Neuronal stem cell (in vitro differentiated cells): Measurements from ENCODE around the gene FBXO34.

Experiments
- DNase-seq: peaks from one replicate; pipeline ENCODE4 v3.0.0-alpha.2; 2013; ENCODE audit warnings: low spot score
- H2AFZ ChIP-seq: one replicate; pipeline ENCODE4 v1.6.1; 2013; ENCODE audit warnings: mild to moderate bottlenecking, low read length, inconsistent platforms
- H2AK5ac ChIP-seq: 2 replicates; pipeline ENCODE4 v1.6.1; 2013; ENCODE audit warnings: low read depth, mild to moderate bottlenecking, inconsistent platforms, low read length, moderate library complexity, mixed read lengths
- H2BK120ac ChIP-seq: 2 replicates; pipeline ENCODE4 v1.6.1; 2013; ENCODE audit warnings: low read depth, mild to moderate bottlenecking, inconsistent platforms, low read length, moderate library complexity, mixed read lengths
- H2BK12ac ChIP-seq: one replicate; pipeline ENCODE4 v1.6.1; 2013; ENCODE audit warnings: low read length, inconsistent platforms
- H2BK15ac ChIP-seq: 2 replicates; pipeline ENCODE4 v1.6.1; 2013; ENCODE audit warnings: mild to moderate bottlenecking, low read length, inconsistent platforms, mixed read lengths
- H2BK5ac ChIP-seq: one replicate; pipeline ENCODE4 v1.6.1; 2013; ENCODE audit warnings: inconsistent platforms, mild to moderate bottlenecking, low read length, moderate library complexity
- H3K14ac ChIP-seq: one replicate; pipeline ENCODE4 v1.6.1; 2013; ENCODE audit warnings: low read length, inconsistent platforms
- H3K18ac ChIP-seq: 2 replicates; pipeline ENCODE4 v1.6.1; 2013; ENCODE audit warnings: low read length, inconsistent platforms
- H3K23ac ChIP-seq: 2 replicates; pipeline ENCODE4 v1.6.1; 2013; ENCODE audit warnings: low read depth, mild to moderate bottlenecking, mixed read lengths, low read length, inconsistent platforms; ENCODE audit not compliant: poor library complexity
- H3K27ac ChIP-seq: replicated peaks from 3 replicates; pipeline ENCODE4 v1.5.1; 2013; ENCODE audit warnings: low read length, inconsistent platforms
- H3K27me3 ChIP-seq, 3 experiments: 2 replicates each; pipeline ENCODE4 v1.6.1; 2013; ENCODE audit warnings: low read length in 3 of 3, mild to moderate bottlenecking in 2 of 3, inconsistent platforms in 1 of 3, low read depth in 1 of 3, mixed read lengths in 1 of 3, moderate library complexity in 1 of 3; ENCODE audit not compliant: control insufficient read depth in 3 of 3, insufficient read depth in 3 of 3
- H3K36me3 ChIP-seq, 2 donors: replicated peaks in 1 of 2; 2 replicates each; pipeline ENCODE4 v1.6.1; 2013; ENCODE audit warnings: low read length in 2 of 2; ENCODE audit not compliant: control insufficient read depth in 2 of 2, insufficient read depth in 2 of 2
- H3K4ac ChIP-seq: 2 replicates; pipeline ENCODE4 v1.6.1; 2013; ENCODE audit warnings: inconsistent platforms, mild to moderate bottlenecking, low read length, moderate library complexity
- H3K4me1 ChIP-seq, 2 donors: 1 replicate in 1 of 2; 2 replicates in 1 of 2; pipeline ENCODE4 v1.6.1; 2013; ENCODE audit warnings: low read length in 2 of 2, low read depth in 1 of 2; ENCODE audit not compliant: control insufficient read depth in 2 of 2, insufficient read depth in 1 of 2
- H3K4me2 ChIP-seq: one replicate; pipeline ENCODE4 v1.6.1; 2013; ENCODE audit warnings: mild to moderate bottlenecking, low read length, inconsistent platforms; ENCODE audit not compliant: insufficient read depth, poor library complexity, severe bottlenecking
- H3K4me3 ChIP-seq, 2 donors: 2 replicates each; pipeline ENCODE4 v1.5.1; 2013; ENCODE audit warnings: low read length in 2 of 2, mild to moderate bottlenecking in 2 of 2, inconsistent platforms in 1 of 2, moderate library complexity in 1 of 2
- H3K79me1 ChIP-seq: one replicate; pipeline ENCODE4 v1.6.1; 2013; ENCODE audit warnings: low read depth, mild to moderate bottlenecking, inconsistent platforms, low read length, moderate library complexity
- H3K9ac ChIP-seq: one replicate; pipeline ENCODE4 v1.6.1; 2013; ENCODE audit warnings: mild to moderate bottlenecking, low read depth, low read length, inconsistent platforms; ENCODE audit not compliant: poor library complexity
- H3K9me3 ChIP-seq, 2 donors: replicated peaks in 1 of 2; 2 replicates each; pipeline versions ENCODE3 to v1.6.1; 2013; ENCODE audit warnings: low read length in 2 of 2, mild to moderate bottlenecking in 2 of 2, inconsistent platforms in 1 of 2, low read depth in 1 of 2, mixed read lengths in 1 of 2, moderate library complexity in 1 of 2; ENCODE audit not compliant: control insufficient read depth in 2 of 2, insufficient read depth in 1 of 2
- H4K8ac ChIP-seq: one replicate; pipeline ENCODE4 v1.6.1; 2013; ENCODE audit warnings: low read depth, mild to moderate bottlenecking, inconsistent platforms, low read length, moderate library complexity
- H4K91ac ChIP-seq: one replicate; pipeline ENCODE4 v1.6.1; 2013; ENCODE audit warnings: low read length, low read depth, mild to moderate bottlenecking, inconsistent platforms; ENCODE audit not compliant: poor library complexity
- WGBS, 2 donors: extraction: QIAGEN DNeasy Blood & Tissue Kit; methylation state at CpG; one replicate each; pipeline ENCODE4 v1.1.7; 2013; ENCODE audit warnings: missing lambda C conversion rate in 2 of 2, mixed read lengths in 1 of 2; ENCODE audit not compliant: insufficient read length in 2 of 2, insufficient replicate concordance in 1 of 2; ENCODE audit errors: extremely low coverage in 2 of 2; 5-methylcytosine and 5-hydroxymethylcytosine counted together

Gene FBXO34

GRCh38 chr14:55374771-55375170, 103.5 kb downstream of the FBXO34 start:
- Histone ChIP-seq H2AK5ac (no peak overlapping the region), H3K4me3 (no peak overlapping the region), H3K9me3 (no peaks in the 10 kb centered on the region), H2BK15ac (no peak overlapping the region), H4K91ac (no peak overlapping the region), H2BK120ac (no peak overlapping the region), H3K4me2 (no peak overlapping the region), H3K4me1 (no peaks in the 10 kb centered on the region), H3K27ac (no peak overlapping the region), H2AFZ (no peak overlapping the region), H3K18ac (no peak overlapping the region), H3K79me1 (no peaks in the 10 kb centered on the region), H4K8ac (no peak overlapping the region), H3K27me3 (no peaks in the 10 kb centered on the region), H3K9ac (no peak overlapping the region), H3K23ac (no peak overlapping the region), H3K14ac (no peak overlapping the region), H2BK5ac (no peak overlapping the region), H3K36me3 (peaks cover 10 to 69% of the 10 kb centered on the region in 2 donors), H3K4ac (no peak overlapping the region), H2BK12ac (no peak overlapping the region)
- WGBS, 2 donors = no CpG with 5 or more reads among the region's 4 CpGs
- DNase-seq = no peak

- WGBS, 2 donors = no CpG with 5 or more reads among the region's 5 CpGs
- H3K36me3 ChIP-seq = peaks cover 13 to 87% of the 10 kb centered on the region in 2 donors
- no peak for DNase-seq
Measured at GRCh38 chr14:55377236-55377635, 106.0 kb downstream of the FBXO34 start.

GRCh38 chr14:55381040-55381439, 109.8 kb downstream of the FBXO34 start:
- Histone ChIP-seq H3K18ac (no peak overlapping the region), H3K36me3 (peaks cover 18 to 86% of the 10 kb centered on the region in 2 donors), H2BK12ac (no peak overlapping the region)

More at GRCh38 chr14:55377236-55377635, 106.0 kb downstream of the FBXO34 start:
- H2AK5ac ChIP-seq = no peak overlapping the region
- no peak overlapping the region for H2BK5ac ChIP-seq
- no peak overlapping the region for H3K18ac ChIP-seq
- H3K27me3 ChIP-seq = no peaks in the 10 kb centered on the region
- H3K4me1 ChIP-seq = no peaks in the 10 kb centered on the region
- no peak overlapping the region for H2AFZ ChIP-seq
- H3K79me1 ChIP-seq = no peaks in the 10 kb centered on the region
- H2BK12ac ChIP-seq = no peak overlapping the region
- H4K8ac ChIP-seq = no peak overlapping the region
- H3K14ac ChIP-seq = no peak overlapping the region
- H3K4ac ChIP-seq = no peak overlapping the region
- no peak overlapping the region for H3K27ac ChIP-seq
- no peak overlapping the region for H3K4me3 ChIP-seq
- H4K91ac ChIP-seq = no peak overlapping the region
- no peak overlapping the region for H3K23ac ChIP-seq
- H2BK120ac ChIP-seq = no peak overlapping the region
- H3K4me2 ChIP-seq = no peak overlapping the region
- H2BK15ac ChIP-seq = no peak overlapping the region
- no peak overlapping the region for H3K9ac ChIP-seq
- H3K9me3 ChIP-seq = no peaks in the 10 kb centered on the region

GRCh38 chr14:55381561-55381960, 110.3 kb downstream of the FBXO34 start:
- no CpG with 5 or more reads among the region's 2 CpGs for WGBS, 2 donors
- Histone ChIP-seq H2BK120ac (no peak overlapping the region), H2BK12ac (no peak overlapping the region), H3K14ac (no peak overlapping the region), H3K4me3 (no peak overlapping the region), H3K27ac (no peak overlapping the region), H2BK15ac (no peak overlapping the region), H2AK5ac (no peak overlapping the region), H2BK5ac (no peak overlapping the region), H3K9me3 (no peaks in the 10 kb centered on the region), H3K4me2 (no peak overlapping the region), H3K27me3 (no peaks in the 10 kb centered on the region), H3K18ac (no peak overlapping the region), H3K23ac (no peak overlapping the region), H3K79me1 (no peaks in the 10 kb centered on the region), H4K8ac (no peak overlapping the region), H3K36me3 (peaks cover 20 to 86% of the 10 kb centered on the region in 2 donors), H3K9ac (no peak overlapping the region), H3K4ac (no peak overlapping the region), H3K4me1 (no peaks in the 10 kb centered on the region), H2AFZ (no peak overlapping the region), H4K91ac (no peak overlapping the region)
- no peak for DNase-seq

More at GRCh38 chr14:55381040-55381439, 109.8 kb downstream of the FBXO34 start:
- DNase-seq = no peak
- no peak overlapping the region for H3K23ac ChIP-seq
- H3K4me2 ChIP-seq = no peak overlapping the region
- H3K14ac ChIP-seq = no peak overlapping the region
- no peak overlapping the region for H3K4me3 ChIP-seq
- no peak overlapping the region for H2BK5ac ChIP-seq
- H2BK15ac ChIP-seq = no peak overlapping the region
- H4K8ac ChIP-seq = no peak overlapping the region
- H3K79me1 ChIP-seq = no peaks in the 10 kb centered on the region
- no peak overlapping the region for H3K27ac ChIP-seq
- no peak overlapping the region for H3K9ac ChIP-seq
- no peak overlapping the region for H4K91ac ChIP-seq
- H3K27me3 ChIP-seq = no peaks in the 10 kb centered on the region
- H3K9me3 ChIP-seq = no peaks in the 10 kb centered on the region
- H2BK120ac ChIP-seq = no peak overlapping the region
- H2AFZ ChIP-seq = no peak overlapping the region
- no peak overlapping the region for H3K4ac ChIP-seq
- no CpG with 5 or more reads among the region's 5 CpGs for WGBS, 2 donors
- H3K4me1 ChIP-seq = no peaks in the 10 kb centered on the region
- H2AK5ac ChIP-seq = no peak overlapping the region
